ENCODE data around the gene SCN1A.

DNA sequence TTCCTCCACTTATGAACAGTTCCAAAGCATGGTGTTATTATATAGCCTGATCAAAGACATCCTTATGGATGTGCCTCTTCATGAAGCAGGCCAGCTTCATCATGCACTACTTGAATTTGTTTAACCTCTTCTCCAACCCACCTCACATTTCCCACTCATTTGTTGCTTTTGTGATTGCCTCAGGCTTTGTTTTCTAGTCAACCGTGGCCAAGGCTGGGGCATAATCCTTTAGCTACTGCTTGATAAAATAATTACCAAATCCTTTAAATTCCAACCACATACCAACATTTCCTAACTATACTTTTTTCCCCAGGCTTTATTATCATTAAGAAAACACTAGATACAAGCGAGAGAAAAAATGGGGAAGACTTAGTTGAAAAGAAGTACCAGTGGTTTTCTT, 39.6 kb upstream of the SCN1A start:
- TF ChIP-seq, protein P1, sequence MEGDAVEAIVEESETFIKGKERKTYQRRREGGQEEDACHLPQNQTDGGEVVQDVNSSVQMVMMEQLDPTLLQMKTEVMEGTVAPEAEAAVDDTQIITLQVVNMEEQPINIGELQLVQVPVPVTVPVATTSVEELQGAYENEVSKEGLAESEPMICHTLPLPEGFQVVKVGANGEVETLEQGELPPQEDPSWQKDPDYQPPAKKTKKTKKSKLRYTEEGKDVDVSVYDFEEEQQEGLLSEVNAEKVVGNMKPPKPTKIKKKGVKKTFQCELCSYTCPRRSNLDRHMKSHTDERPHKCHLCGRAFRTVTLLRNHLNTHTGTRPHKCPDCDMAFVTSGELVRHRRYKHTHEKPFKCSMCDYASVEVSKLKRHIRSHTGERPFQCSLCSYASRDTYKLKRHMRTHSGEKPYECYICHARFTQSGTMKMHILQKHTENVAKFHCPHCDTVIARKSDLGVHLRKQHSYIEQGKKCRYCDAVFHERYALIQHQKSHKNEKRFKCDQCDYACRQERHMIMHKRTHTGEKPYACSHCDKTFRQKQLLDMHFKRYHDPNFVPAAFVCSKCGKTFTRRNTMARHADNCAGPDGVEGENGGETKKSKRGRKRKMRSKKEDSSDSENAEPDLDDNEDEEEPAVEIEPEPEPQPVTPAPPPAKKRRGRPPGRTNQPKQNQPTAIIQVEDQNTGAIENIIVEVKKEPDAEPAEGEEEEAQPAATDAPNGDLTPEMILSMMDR (IDR thresholded peaks at IDR 0.05): no peak
- TF ChIP-seq POLR2A (IDR thresholded peaks at IDR 0.05): no peak

Data from testis (tissue), 2 donors.